HepG2 (cell line): Measurements from ENCODE around the gene HABP4. TPM values are rescaled to one million over a fixed set of nuclear protein-coding genes. Genes with fewer than 3 reads are reported as not detected.

ENCODE experiments used
- ATAC-seq: fragments of 200-7000 bp; cut with Tn5 transposase; 3 replicates; pipeline ENCODE4 v1.9.1; 2020; ENCODE audit warnings: mild to moderate bottlenecking, moderate library complexity
- Bru-seq: library from RNA; stranded (reverse); fragments of 400-500 nt; gene quantifications from one replicate; lab custom pipeline; 2021; lab: Mats Ljungman, UMichigan
- BruChase-seq, 2 experiments: library from RNA; stranded (reverse); fragments of 400-500 nt; gene quantifications; one replicate each; lab custom pipeline; 2021; lab: Mats Ljungman, UMichigan
- BruUV-seq: library from RNA; stranded (reverse); fragments of 400-500 nt; replicated peaks from 2 replicates; lab custom pipeline; 2021; lab: Mats Ljungman, UMichigan
- CTCF ChIA-PET: fragments of 300-600 bp; formaldehyde crosslinking; extraction: SDS; loops from one replicate; lab custom pipeline; 2021; ENCODE audit warnings: low total read pairs, inconsistent platforms, low intra/inter-chr PET ratio; lab: Yijun Ruan, JAX
- POLR2A ChIA-PET: fragments of 350-600 bp; sonication (Branson Sonifier 250); formaldehyde crosslinking; loops from one replicate; lab custom pipeline; 2020; ENCODE audit warnings: antibody characterized with exemption, inconsistent platforms; lab: Yijun Ruan, JAX
- DNase-seq: peaks from one replicate; pipeline ENCODE4 v3.0.0-alpha.2; 2015; ENCODE audit warnings: low spot score
- FAIRE-seq: peaks from 3 replicates; lab custom pipeline; 2011; peaks lifted over from hg19 to GRCh38; lab: Jason Lieb, UNC
- H2AFZ ChIP-seq: one replicate; pipeline ENCODE4 v1.6.1; 2011; ENCODE audit warnings: low read length, inconsistent platforms
- H3K27ac ChIP-seq: fragments of 300-600 bp; 3 replicates; pipeline ENCODE4 v1.8.0; 2011; ENCODE audit warnings: mixed run types, mild to moderate bottlenecking, mixed read lengths, low read length, inconsistent platforms; ENCODE audit not compliant: insufficient read depth; ENCODE audit errors: extremely low read length
- H3K27me3 ChIP-seq, 2 experiments: fragments of 200-600 bp in 1 of 2; 2 replicates in 1 of 2; 3 replicates in 1 of 2; pipeline versions ENCODE4 v1.6.0 to v1.8.0; 2011; ENCODE audit warnings: low read length in 2 of 2, mild to moderate bottlenecking in 2 of 2, moderate library complexity in 2 of 2, inconsistent platforms in 1 of 2; ENCODE audit not compliant: insufficient read depth in 2 of 2, control insufficient read depth in 1 of 2
- H3K36me3 ChIP-seq, 2 experiments: fragments of 200-600 bp in 1 of 2; replicated peaks in 1 of 2; 2 replicates in 1 of 2; 3 replicates in 1 of 2; pipeline versions ENCODE4 v1.5.1 to v1.8.0; 2011; ENCODE audit warnings: low read length in 2 of 2, inconsistent platforms in 1 of 2; ENCODE audit not compliant: insufficient read depth in 2 of 2, control insufficient read depth in 1 of 2
- H3K4me1 ChIP-seq: 2 replicates; pipeline ENCODE4 v1.5.1; 2012; ENCODE audit warnings: low read length, inconsistent platforms; ENCODE audit not compliant: insufficient read depth
- H3K4me2 ChIP-seq: 2 replicates; pipeline ENCODE4 v1.6.0; 2011; ENCODE audit warnings: low read depth, low read length, inconsistent platforms
- H3K4me3 ChIP-seq, 3 experiments: fragments of 200-600 bp in 1 of 3; sonication (generic), shearing (Covaris generic) in 1 of 3; replicated peaks in 1 of 3; 2 replicates each; pipeline ENCODE4 v1.5.1; 2011 to 2016; ENCODE audit warnings: low read length in 3 of 3, inconsistent platforms in 2 of 3, low read depth in 2 of 3, mild to moderate bottlenecking in 2 of 3, control low read depth in 1 of 3, mixed read lengths in 1 of 3; ENCODE audit not compliant: insufficient read depth in 1 of 3
- H3K79me2 ChIP-seq: one replicate; pipeline ENCODE4 v1.6.1; 2011; ENCODE audit warnings: low read length, inconsistent platforms; ENCODE audit not compliant: insufficient read depth
- H3K9ac ChIP-seq: 2 replicates; pipeline ENCODE4 v1.6.0; 2011; ENCODE audit warnings: mild to moderate bottlenecking, low read depth, low read length, inconsistent platforms; ENCODE audit not compliant: insufficient read depth
- H3K9me3 ChIP-seq: 2 replicates; pipeline ENCODE4 v1.5.1; 2012; ENCODE audit warnings: mild to moderate bottlenecking, low read length
- H4K20me1 ChIP-seq: 2 replicates; pipeline ENCODE4 v1.6.0; 2011; ENCODE audit warnings: inconsistent platforms, mild to moderate bottlenecking, low read length, moderate library complexity; ENCODE audit not compliant: insufficient read depth
- FOXC1 ChIP-seq: sonication (generic); formaldehyde crosslinking; IDR thresholded peaks from 2 replicates; pipeline ENCODE4 v1.8.0; 2022; ENCODE audit warnings: mild to moderate bottlenecking, missing genetic modification reagents, borderline replicate concordance
- IRF9 ChIP-seq: sonication (generic); formaldehyde crosslinking; IDR thresholded peaks from 2 replicates; pipeline ENCODE4 v1.8.0; 2022; ENCODE audit warnings: missing genetic modification reagents, mild to moderate bottlenecking, borderline replicate concordance
- ZNF546 ChIP-seq: sonication (generic); formaldehyde crosslinking; conservative IDR thresholded peaks from 2 replicates; pipeline ENCODE4 v1.8.1; 2023; ENCODE audit warnings: mild to moderate bottlenecking, missing genetic modification reagents
- ZNF563 ChIP-seq: sonication (generic); formaldehyde crosslinking; IDR thresholded peaks from 2 replicates; pipeline ENCODE4 v1.8.0; 2022; ENCODE audit warnings: mild to moderate bottlenecking, moderate library complexity, missing genetic modification reagents
- ZNF768 ChIP-seq: sonication (generic); formaldehyde crosslinking; IDR thresholded peaks from 2 replicates; pipeline ENCODE4 v1.4.0; 2020; ENCODE audit warnings: missing genetic modification reagents
- WGBS: methylation state at CpG from one replicate; pipeline ENCODE4 v1.1.6; 2017; ENCODE audit warnings: low lambda C conversion rate; 5-methylcytosine and 5-hydroxymethylcytosine counted together
- in situ Hi-C: cut with HindIII; loops from 2 replicates; pipeline ENCODE4 v1.10.0; 2017; ENCODE audit warnings: low pct_unique_long_range_greater_than_20kb; ENCODE audit not compliant: extremely low pct_ligation_motif_present
- intact Hi-C: fragments of 100-400 bp; cut with micrococcal nuclease; formaldehyde crosslinking; loops from one replicate; pipeline ENCODE4 v1.10.0; 2022; ENCODE audit not compliant: unreplicated experiment
- long read RNA-seq, 2 experiments: library from RNA in 1 of 2; library from polyadenylated mRNA in 1 of 2; stranded (forward) in 1 of 2; unstranded in 1 of 2; transcript quantifications; one replicate each; pipeline ENCODE4 v2.0.0, GENCODE V29; 2019 to 2022
- polyA minus RNA-seq, 3 experiments: library from RNA; depleted of rRNA, polyadenylated mRNA; stranded (reverse); fragments of >200 nt; gene quantifications; 2 replicates each; pipeline ENCODE4 v1.2.3, GENCODE V29; 2011; ENCODE audit warnings: low replicate concordance in 1 of 3
- polyA plus RNA-seq, 8 experiments: library from polyadenylated mRNA; depleted of rRNA in 3 of 8; stranded (reverse) in 7 of 8; unstranded in 1 of 8; fragments of >200 nt; fragmentation: Illumina TruSeq in 4 of 8; extraction: Trizol in 4 of 8; gene quantifications; 2 replicates each; pipeline versions ENCODE4 v1.2.1 to v1.2.3, GENCODE V29; 2011 to 2016; ENCODE audit warnings: low read depth in 4 of 8, missing spikeins in 1 of 8, mixed read lengths in 1 of 8; ENCODE audit not compliant: insufficient read depth in 1 of 8
- total RNA-seq, 5 experiments: library from RNA; depleted of rRNA; stranded (reverse); fragments of >200 nt; fragmentation: Illumina TruSeq; extraction: Trizol; gene quantifications; 2 replicates each; pipeline ENCODE4 v1.2.3, GENCODE V29; 2016; ENCODE audit warnings: low read depth in 1 of 5
- TF ChIP-seq, protein P1 (sequence below): sonication (generic); formaldehyde crosslinking; IDR thresholded peaks from 2 replicates; pipeline ENCODE4 v1.5.1; 2020; ENCODE audit warnings: mild to moderate bottlenecking, missing genetic modification reagents, moderate library complexity
- TF ChIP-seq, protein P2 (sequence below): sonication (generic); formaldehyde crosslinking; IDR thresholded peaks from 2 replicates; pipeline ENCODE4 v1.4.0; 2020; ENCODE audit warnings: missing genetic modification reagents, mild to moderate bottlenecking, borderline replicate concordance

The HABP4 gene
- 14.3 and 16.9 TPM in 2 replicates for total RNA-seq (2016; rRNA removed; fragmentation: Illumina TruSeq; extraction: Trizol)
- 18.4 and 20.8 TPM in 2 replicates for total RNA-seq (2016; cell fraction: cytosol; rRNA removed; fragmentation: Illumina TruSeq; extraction: Trizol; ENCODE audit: low read depth)
- 15.7 TPM in 2 replicates for total RNA-seq (2016; cell fraction: insoluble cytoplasmic fraction; rRNA removed; fragmentation: Illumina TruSeq; extraction: Trizol)
- 19.9 and 20.6 TPM in 2 replicates for total RNA-seq (2016; cell fraction: membrane; rRNA removed; fragmentation: Illumina TruSeq; extraction: Trizol)
- 7.3 and 8.2 TPM in 2 replicates for total RNA-seq (2016; cell fraction: nucleus; rRNA removed; fragmentation: Illumina TruSeq; extraction: Trizol)
- polyA plus RNA-seq (2011; rRNA removed), result 21.7 and 26.6 TPM in 2 replicates
- 20.8 and 23.4 TPM in 2 replicates for polyA plus RNA-seq (2011; cell fraction: cytosol; rRNA removed)
- polyA plus RNA-seq (2011; cell fraction: nucleus; rRNA removed), result 12.7 and 13.6 TPM in 2 replicates
- polyA plus RNA-seq (2012), result 42.1 and 46.6 TPM in 2 replicates
- 13.3 and 14.9 TPM in 2 replicates for polyA plus RNA-seq (2016; cell fraction: cytosol; fragmentation: Illumina TruSeq; extraction: Trizol; ENCODE audit: low read depth)
- polyA plus RNA-seq (2016; cell fraction: insoluble cytoplasmic fraction; fragmentation: Illumina TruSeq; extraction: Trizol; ENCODE audit: low read depth), result 23.9 and 25.8 TPM in 2 replicates
- 20.6 and 21.6 TPM in 2 replicates for polyA plus RNA-seq (2016; cell fraction: membrane; fragmentation: Illumina TruSeq; extraction: Trizol; ENCODE audit: low read depth)
- polyA plus RNA-seq (2016; cell fraction: nucleus; fragmentation: Illumina TruSeq; extraction: Trizol; ENCODE audit: insufficient read depth, low read depth), result 23.5 and 25.3 TPM in 2 replicates
- polyA minus RNA-seq (2011; rRNA and poly(A)+ RNA removed; ENCODE audit: low replicate concordance), result 1.4 and 6.0 TPM in 2 replicates
- polyA minus RNA-seq (2011; cell fraction: cytosol; rRNA and poly(A)+ RNA removed), result 9.7 and 10.0 TPM in 2 replicates
- polyA minus RNA-seq (2011; cell fraction: nucleus; rRNA and poly(A)+ RNA removed), result 10.3 and 10.7 TPM in 2 replicates
- Bru-seq, nascent RNA, result percentile 74 among the genes with signal in this experiment
- BruChase-seq, experiment 1, labeled RNA remaining after a 6-hour chase, result percentile 72 among the genes with signal in this experiment
- BruChase-seq, experiment 2, labeled RNA remaining after a 2-hour chase, result percentile 73 among the genes with signal in this experiment
- long read RNA-seq, experiment 1, partial matches to known transcripts, result 0 of 1 reads
- long read RNA-seq, experiment 1, other reads (novel, unspliced or antisense), result 1 of 1 reads
- long read RNA-seq, experiment 2, transcript HABP4-201 (8 exons, 2,615 nt), result major isoform, 29 of 99 reads
- long read RNA-seq, experiment 2, partial matches to known transcripts, result 52 of 99 reads
- long read RNA-seq, experiment 2, other reads (novel, unspliced or antisense), result 17 of 99 reads

GRCh38 chr9:96449845-96450612 is at the start of gene HABP4:
Gene HABP4 (plus strand): TSS chr9:96450169. CDS start chr9:96450280, 111 bp downstream.
- peak within 1 kb of the TSS; percentile 85 for H3K9ac ChIP-seq
- H3K27me3 ChIP-seq, result no peaks in the 10 kb centered on the region; a peak in 1 of 5 replicates
- peaks cover 42% of the 10 kb centered on the region for H3K79me2 ChIP-seq
- no peaks in the 10 kb centered on the region for H3K36me3 ChIP-seq
- peak; percentile 51 for FAIRE-seq
- peak within 1 kb of the TSS; percentile 61 for H3K27ac ChIP-seq
- peak within 1 kb of the TSS; percentile 46 for H2AFZ ChIP-seq
- H3K4me3 ChIP-seq, result peak within 1 kb of the TSS; percentile 73 to 97 (median 88)
- ATAC-seq, result peak; percentile 95
- POLR2A ChIA-PET, result interaction anchor here (0.6 to 2.2 kb wide), 21 partner anchors 10 to 205 kb away, joined by 3 to 14 read pairs (median 4); partner anchors contain the start of gene PRXL2C
- BruUV-seq, result no TSS peak
- intact Hi-C loops (loop anchor here (2.0 to 5.0 kb wide), 4 partner anchors 41 to 167 kb away; partner anchors contain the start of gene CDC14B), in situ Hi-C loops (loop anchor here (10.0 kb wide), 1 partner anchor 205 kb away; the partner anchor contains the start of gene PRXL2C)
- 0% methylated on average over 6 of the region's 108 CpGs for WGBS
- peak within 1 kb of the TSS; percentile 99 for H3K4me2 ChIP-seq
- CTCF ChIA-PET, result no interaction called here
- H3K4me1 ChIP-seq, result peaks cover 55% of the 10 kb centered on the region
- DNase-seq, result peak; percentile 87
- H3K9me3 ChIP-seq, result no peaks in the 10 kb centered on the region
- peaks cover 19% of the 10 kb centered on the region; the same call in 1 of the 2 replicates for H4K20me1 ChIP-seq
- TF ChIP-seq ZNF768 (peak; percentile 41; the same call in 1 of the 2 replicates), ZNF563 (CRISPR knock-in tag) (0 out of 2 replicates have a peak, but pooled peaks have one; percentile 43), IRF9 (CRISPR knock-in tag) (0 out of 2 replicates have a peak, but pooled peaks have one; percentile 3), ZNF546 (CRISPR knock-in tag) (peak; percentile 29; the same call in 1 of the 2 replicates), FOXC1 (0 out of 2 replicates have a peak, but pooled peaks have one; percentile 20)
- TF ChIP-seq, protein P1, sequence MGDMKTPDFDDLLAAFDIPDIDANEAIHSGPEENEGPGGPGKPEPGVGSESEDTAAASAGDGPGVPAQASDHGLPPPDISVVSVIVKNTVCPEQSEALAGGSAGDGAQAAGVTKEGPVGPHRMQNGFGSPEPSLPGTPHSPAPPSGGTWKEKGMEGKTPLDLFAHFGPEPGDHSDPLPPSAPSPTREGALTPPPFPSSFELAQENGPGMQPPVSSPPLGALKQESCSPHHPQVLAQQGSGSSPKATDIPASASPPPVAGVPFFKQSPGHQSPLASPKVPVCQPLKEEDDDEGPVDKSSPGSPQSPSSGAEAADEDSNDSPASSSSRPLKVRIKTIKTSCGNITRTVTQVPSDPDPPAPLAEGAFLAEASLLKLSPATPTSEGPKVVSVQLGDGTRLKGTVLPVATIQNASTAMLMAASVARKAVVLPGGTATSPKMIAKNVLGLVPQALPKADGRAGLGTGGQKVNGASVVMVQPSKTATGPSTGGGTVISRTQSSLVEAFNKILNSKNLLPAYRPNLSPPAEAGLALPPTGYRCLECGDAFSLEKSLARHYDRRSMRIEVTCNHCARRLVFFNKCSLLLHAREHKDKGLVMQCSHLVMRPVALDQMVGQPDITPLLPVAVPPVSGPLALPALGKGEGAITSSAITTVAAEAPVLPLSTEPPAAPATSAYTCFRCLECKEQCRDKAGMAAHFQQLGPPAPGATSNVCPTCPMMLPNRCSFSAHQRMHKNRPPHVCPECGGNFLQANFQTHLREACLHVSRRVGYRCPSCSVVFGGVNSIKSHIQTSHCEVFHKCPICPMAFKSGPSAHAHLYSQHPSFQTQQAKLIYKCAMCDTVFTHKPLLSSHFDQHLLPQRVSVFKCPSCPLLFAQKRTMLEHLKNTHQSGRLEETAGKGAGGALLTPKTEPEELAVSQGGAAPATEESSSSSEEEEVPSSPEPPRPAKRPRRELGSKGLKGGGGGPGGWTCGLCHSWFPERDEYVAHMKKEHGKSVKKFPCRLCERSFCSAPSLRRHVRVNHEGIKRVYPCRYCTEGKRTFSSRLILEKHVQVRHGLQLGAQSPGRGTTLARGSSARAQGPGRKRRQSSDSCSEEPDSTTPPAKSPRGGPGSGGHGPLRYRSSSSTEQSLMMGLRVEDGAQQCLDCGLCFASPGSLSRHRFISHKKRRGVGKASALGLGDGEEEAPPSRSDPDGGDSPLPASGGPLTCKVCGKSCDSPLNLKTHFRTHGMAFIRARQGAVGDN (CRISPR knock-in tag), result 0 out of 2 replicates have a peak, but pooled peaks have one; percentile 45
- TF ChIP-seq, protein P2, sequence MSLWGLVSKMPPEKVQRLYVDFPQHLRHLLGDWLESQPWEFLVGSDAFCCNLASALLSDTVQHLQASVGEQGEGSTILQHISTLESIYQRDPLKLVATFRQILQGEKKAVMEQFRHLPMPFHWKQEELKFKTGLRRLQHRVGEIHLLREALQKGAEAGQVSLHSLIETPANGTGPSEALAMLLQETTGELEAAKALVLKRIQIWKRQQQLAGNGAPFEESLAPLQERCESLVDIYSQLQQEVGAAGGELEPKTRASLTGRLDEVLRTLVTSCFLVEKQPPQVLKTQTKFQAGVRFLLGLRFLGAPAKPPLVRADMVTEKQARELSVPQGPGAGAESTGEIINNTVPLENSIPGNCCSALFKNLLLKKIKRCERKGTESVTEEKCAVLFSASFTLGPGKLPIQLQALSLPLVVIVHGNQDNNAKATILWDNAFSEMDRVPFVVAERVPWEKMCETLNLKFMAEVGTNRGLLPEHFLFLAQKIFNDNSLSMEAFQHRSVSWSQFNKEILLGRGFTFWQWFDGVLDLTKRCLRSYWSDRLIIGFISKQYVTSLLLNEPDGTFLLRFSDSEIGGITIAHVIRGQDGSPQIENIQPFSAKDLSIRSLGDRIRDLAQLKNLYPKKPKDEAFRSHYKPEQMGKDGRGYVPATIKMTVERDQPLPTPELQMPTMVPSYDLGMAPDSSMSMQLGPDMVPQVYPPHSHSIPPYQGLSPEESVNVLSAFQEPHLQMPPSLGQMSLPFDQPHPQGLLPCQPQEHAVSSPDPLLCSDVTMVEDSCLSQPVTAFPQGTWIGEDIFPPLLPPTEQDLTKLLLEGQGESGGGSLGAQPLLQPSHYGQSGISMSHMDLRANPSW (CRISPR knock-in tag), result no peak
